HG02623 (cell line): Measurements from ENCODE around the gene GNG10.
"Not testable (repeated sequence)": the region's sequence is repeated elsewhere in the genome, so short reads cannot be mapped to it uniquely, and the experiment has no call there.

ENCODE experiments used
- ATAC-seq: cut with Tn5 transposase; IDR thresholded peaks from one replicate; pipeline ENCODE4 v1.9.1; 2021; ENCODE audit warnings: moderate library complexity; ENCODE audit not compliant: unreplicated experiment

The GNG10 gene

GRCh38 chr9:111648066-111648465, 13.3 kb upstream of the GNG10 start:
- ATAC-seq = no peak

- ATAC-seq = no peak
These were observed 12.4 kb upstream of the GNG10 start for GRCh38 chr9:111649016-111649415.

- no peak for ATAC-seq
These were observed 4.4 kb upstream of the GNG10 start for GRCh38 chr9:111657051-111657450.

GRCh38 chr9:111658943-111659342, 2.5 kb upstream of the GNG10 start:
- no peak for ATAC-seq

GRCh38 chr9:111659691-111660090, 1.7 kb upstream of the GNG10 start:
- ATAC-seq = no peak

- peak; percentile 26 for ATAC-seq
These were observed 557 bp downstream of the GNG10 start for GRCh38 chr9:111661802-111662521.

- ATAC-seq = peak; percentile 3
These were observed 1.3 kb downstream of the GNG10 start for GRCh38 chr9:111662576-111663300.

- no peak for ATAC-seq
These were observed 2.0 kb downstream of the GNG10 start for GRCh38 chr9:111663301-111663823.

- ATAC-seq = no peak
These were observed 6.7 kb downstream of the GNG10 start for GRCh38 chr9:111668026-111668573.

GRCh38 chr9:111668601-111669000, 7.2 kb downstream of the GNG10 start:
- ATAC-seq = not testable (repeated sequence)

GRCh38 chr9:111674319-111674718, 12.9 kb downstream of the GNG10 start:
- no peak for ATAC-seq

GRCh38 chr9:111676116-111676515, 14.7 kb downstream of the GNG10 start:
- no peak for ATAC-seq

GRCh38 chr9:111678293-111678692, 16.9 kb downstream of the GNG10 start:
- ATAC-seq = no peak

- ATAC-seq = no peak
These were observed 17.8 kb downstream of the GNG10 start for GRCh38 chr9:111679199-111679598.

- no peak for ATAC-seq
These were observed 22.0 kb downstream of the GNG10 start for GRCh38 chr9:111683392-111683791.

- no peak for ATAC-seq
These were observed 30.4 kb downstream of the GNG10 start for GRCh38 chr9:111691672-111692329.

GRCh38 chr9:111696796-111697195, 35.4 kb downstream of the GNG10 start:
- no peak for ATAC-seq

GRCh38 chr9:111700776-111701175, 39.4 kb downstream of the GNG10 start:
- ATAC-seq = no peak

GRCh38 chr9:111704503-111704902, 43.1 kb downstream of the GNG10 start:
- no peak for ATAC-seq

GRCh38 chr9:111711548-111711947, 50.1 kb downstream of the GNG10 start:
- ATAC-seq = no peak

- no peak for ATAC-seq
These were observed 51.0 kb downstream of the GNG10 start for GRCh38 chr9:111712369-111712768.
